CD4-positive, alpha-beta T cell treated with Interleukin-12 subunit alpha and Interleukin-12 subunit beta, for 1 hour (primary cell): ENCODE measurements around the gene MEGF11.

Source experiments
- DNase-seq: peaks from one replicate; pipeline ENCODE4 v3.0.0-alpha.2; 2020

Gene MEGF11

GRCh38 chr15:65926899-65927298, 326.7 kb downstream of the MEGF11 start:
- no peak for DNase-seq

DNA sequence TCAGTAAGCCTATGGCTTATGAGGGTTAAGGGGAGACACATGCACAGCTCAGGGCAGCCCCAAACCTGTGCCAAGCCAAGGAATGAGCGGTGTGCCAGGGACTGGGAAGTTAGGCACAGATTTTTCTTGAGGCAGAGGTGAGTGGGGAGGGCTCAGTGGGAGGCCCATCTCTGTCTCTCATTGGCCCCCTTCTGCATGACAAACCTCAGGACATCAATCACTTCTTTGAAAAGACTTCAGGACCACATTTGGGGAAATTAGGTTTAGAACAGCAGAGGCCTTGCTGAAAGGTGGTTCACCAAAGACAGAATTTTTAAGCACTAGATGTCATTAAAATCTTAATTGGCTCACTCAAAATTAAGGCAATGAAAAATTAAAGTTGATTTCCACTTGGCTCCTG, 327.1 kb downstream of the MEGF11 start:
- no peak for DNase-seq

- DNase-seq, result no peak
Measured at GRCh38 chr15:65925338-65925737, 328.2 kb downstream of the MEGF11 start.

DNA sequence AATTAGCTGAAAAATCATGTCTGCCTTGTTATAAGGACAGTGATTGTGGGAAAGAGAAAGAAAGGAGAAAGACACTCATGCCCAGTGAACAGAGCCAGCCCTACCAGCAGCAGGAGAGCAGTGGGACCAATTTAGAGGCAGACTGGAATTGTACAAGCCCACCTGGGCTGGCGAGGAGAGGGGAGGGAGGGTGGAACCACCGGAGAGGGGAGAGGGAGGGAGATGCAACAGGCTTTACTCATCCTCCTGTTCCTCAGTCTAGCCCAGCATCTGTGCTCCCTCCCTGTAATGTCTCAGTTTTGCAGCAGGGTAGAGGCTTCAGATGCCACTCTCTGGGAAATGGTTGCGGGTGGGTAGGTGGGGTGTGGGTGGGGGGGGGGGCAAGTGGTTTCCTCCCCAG, 329.5 kb downstream of the MEGF11 start:
- no peak for DNase-seq

DNA sequence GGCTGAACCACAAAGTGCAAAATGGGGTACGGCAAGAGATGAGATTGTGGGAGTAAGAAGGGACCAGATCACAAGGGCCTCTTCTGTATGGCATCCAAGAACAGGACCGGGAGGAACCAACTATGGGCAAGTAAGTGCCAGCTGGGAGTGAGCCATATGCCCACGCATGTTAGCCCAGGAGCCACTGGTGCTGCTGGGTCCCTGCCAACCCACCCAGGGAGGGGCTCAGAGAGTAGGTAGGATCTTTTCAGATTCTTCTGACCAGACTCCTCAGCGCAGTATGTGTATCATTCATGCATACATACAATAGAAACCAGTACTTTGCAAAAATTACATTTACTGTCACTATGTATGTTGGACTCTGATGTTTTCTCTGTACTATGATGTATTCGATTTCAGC, 330.3 kb downstream of the MEGF11 start:
- no peak for DNase-seq

DNA sequence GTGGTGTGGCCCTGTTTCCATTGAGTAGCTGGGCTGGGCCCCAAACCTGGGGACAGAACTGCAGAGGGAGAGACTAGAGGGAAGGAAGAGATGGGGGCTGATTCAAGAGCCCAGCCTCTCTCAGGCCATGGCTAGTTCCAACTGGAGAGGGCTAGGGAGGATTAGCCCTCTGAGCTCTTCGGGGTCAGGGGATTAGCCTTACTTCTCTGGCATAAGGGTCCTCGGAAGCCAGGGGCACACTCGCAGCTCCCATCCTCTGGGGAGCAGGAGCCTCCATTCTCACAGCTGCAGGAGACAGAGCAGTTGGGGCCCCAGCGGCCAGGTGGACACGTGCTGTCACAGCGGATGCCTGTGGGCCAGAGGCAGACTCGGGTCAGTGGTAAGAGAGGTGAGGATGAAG, 330.9 kb downstream of the MEGF11 start:
- DNase-seq, result no peak

- DNase-seq, result no peak
Measured at GRCh38 chr15:65921780-65922179, 331.8 kb downstream of the MEGF11 start.

- no peak for DNase-seq
Measured at GRCh38 chr15:65920825-65921309, 332.7 kb downstream of the MEGF11 start.

GRCh38 chr15:65920121-65920520, 333.4 kb downstream of the MEGF11 start:
- DNase-seq, result no peak

- no peak for DNase-seq
Measured at GRCh38 chr15:65919353-65919752, 334.2 kb downstream of the MEGF11 start.

GRCh38 chr15:65918945-65919344, 334.6 kb downstream of the MEGF11 start:
- DNase-seq, result no peak

- no peak for DNase-seq
Measured at GRCh38 chr15:65918357-65918920, 335.1 kb downstream of the MEGF11 start.

GRCh38 chr15:65917936-65918335, 335.6 kb downstream of the MEGF11 start:
- DNase-seq, result no peak

GRCh38 chr15:65917407-65917756, 336.2 kb downstream of the MEGF11 start:
- no peak for DNase-seq

GRCh38 chr15:65916664-65917406, 336.7 kb downstream of the MEGF11 start:
- DNase-seq, result peak; percentile 13

DNA sequence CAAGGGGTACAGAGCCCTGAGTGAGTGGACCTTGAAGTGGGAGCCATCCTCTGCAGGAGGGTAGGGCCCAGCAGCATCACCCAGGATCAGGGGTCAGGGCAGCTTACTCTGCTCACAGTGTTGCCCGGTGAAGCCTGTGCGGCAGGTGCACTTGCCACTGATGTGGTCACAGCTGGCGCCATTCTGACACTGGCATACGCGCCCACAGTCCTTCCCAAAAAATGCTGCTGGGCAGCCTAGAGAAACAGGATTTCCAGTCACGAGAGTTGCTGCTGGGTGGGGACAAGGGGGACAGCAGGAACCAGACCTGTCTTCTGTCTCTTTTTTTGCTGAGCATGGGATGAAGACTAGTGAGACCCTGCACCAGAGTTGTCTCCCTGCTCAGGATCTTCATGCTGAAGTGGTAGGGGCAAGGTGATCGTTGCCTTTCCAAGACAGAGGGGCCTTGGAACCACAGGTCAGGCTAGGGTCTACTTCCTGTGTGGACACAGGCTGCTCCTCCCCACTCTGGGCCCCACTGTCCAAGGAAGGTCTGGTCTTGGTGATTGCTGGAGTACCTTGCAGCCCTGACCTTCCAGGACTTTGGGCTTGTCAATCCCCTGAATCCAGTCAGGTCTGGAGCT, 337.4 kb downstream of the MEGF11 start:
- no peak for DNase-seq

GRCh38 chr15:65914981-65915925, 338.3 kb downstream of the MEGF11 start:
- DNase-seq, result no peak

- DNase-seq, result no peak
Measured at GRCh38 chr15:65914386-65914785, 339.2 kb downstream of the MEGF11 start.

GRCh38 chr15:65913631-65914199, 339.8 kb downstream of the MEGF11 start:
- no peak for DNase-seq

DNA sequence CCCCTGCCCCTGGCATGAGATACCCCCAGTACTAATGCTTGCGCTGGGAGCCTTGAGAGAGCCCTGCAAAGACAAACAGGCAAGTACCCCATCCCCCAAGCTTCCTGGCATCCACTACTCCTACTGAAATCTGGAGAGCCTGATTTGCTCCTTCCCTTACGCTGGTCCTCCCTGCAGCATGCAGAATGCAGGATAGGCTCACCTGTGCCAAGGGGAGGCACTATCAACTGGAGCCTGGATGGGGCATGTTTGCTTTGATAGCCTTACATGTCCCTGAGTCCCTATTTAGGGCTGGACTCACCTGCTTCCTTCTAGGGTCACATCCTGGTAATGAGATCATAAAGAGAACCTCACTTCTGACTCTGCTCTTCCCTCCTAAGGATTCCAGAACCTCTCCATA, 341.3 kb downstream of the MEGF11 start:
- DNase-seq, result no peak

- no peak for DNase-seq
Measured at GRCh38 chr15:65910341-65910740, 343.2 kb downstream of the MEGF11 start.

DNA sequence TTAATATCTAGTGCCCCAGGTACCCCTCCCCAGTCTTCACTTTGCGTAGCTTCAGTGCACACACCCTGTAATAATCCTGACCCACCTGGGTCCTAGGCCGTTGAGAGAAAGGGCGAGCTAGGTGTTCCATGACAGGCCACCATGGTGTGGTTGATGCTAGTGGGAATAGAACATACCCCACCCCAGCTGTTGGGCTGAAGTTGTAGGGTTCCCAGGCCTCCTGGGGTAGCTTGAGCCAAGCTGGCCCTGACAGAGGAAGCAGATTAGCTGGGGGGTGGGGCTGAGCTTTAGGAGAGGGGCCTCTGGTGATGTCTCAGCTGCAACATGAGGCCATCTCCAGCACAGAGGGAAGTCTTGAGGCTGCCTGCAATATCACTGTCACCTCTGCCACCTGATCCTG, 343.7 kb downstream of the MEGF11 start:
- DNase-seq, result no peak

- no peak for DNase-seq
Measured at GRCh38 chr15:65908876-65909275, 344.7 kb downstream of the MEGF11 start.
